Measurements from ENCODE around the gene ITPRIPL1. TPM values are rescaled to one million over a fixed set of nuclear protein-coding genes. Genes with fewer than 3 reads are reported as not detected.

ITPRIPL1 gene
- total and polyA plus RNA-seq, 2 of the 4 experiments (the other 2 are of a cell fraction) = 0.84 to 1.1 TPM

- WGBS, 2 experiments (ENCODE audit: extremely low coverage in 2 of 2, insufficient read length in 1 of 2) = no CpG with 5 or more reads among the region's 1 CpG
These were observed 34.7 kb downstream of the ITPRIPL1 start for GRCh38 chr2:96359866-96360265.

More at GRCh38 chr2:96359866-96360265, 34.7 kb downstream of the ITPRIPL1 start:
- Histone ChIP-seq H3K27me3 (ENCODE audit: control insufficient read depth, insufficient read depth, low read length) (no peaks in the 10 kb centered on the region), H4K91ac (ENCODE audit: insufficient read depth, low read depth, low read length) (no peak overlapping the region), H3K4ac (ENCODE audit: low read depth, low read length) (no peak overlapping the region), H3K36me3 (ENCODE audit: control insufficient read depth, insufficient read depth, low read length) (peaks cover 9% of the 10 kb centered on the region), H2BK5ac (ENCODE audit: low read depth, low read length, poor library complexity, severe bottlenecking) (no peak overlapping the region), H2AK5ac (ENCODE audit: low read depth, low read length) (no peak overlapping the region), H3K9ac (ENCODE audit: low read depth, low read length) (no peak overlapping the region), H3K14ac (replicated peaks; ENCODE audit: low read depth, low read length) (no peak overlapping the region), H3K9me1 (ENCODE audit: insufficient read depth, low read length) (no peaks in the 10 kb centered on the region), H2AFZ (replicated peaks; ENCODE audit: low read length, poor library complexity) (no peak overlapping the region), H4K8ac (ENCODE audit: low read depth in 2 of 2, low read length in 2 of 2) (no peak overlapping the region), H3K27ac (ENCODE audit: insufficient read depth, low read length) (no peak overlapping the region), H2AK9ac (replicated peaks; ENCODE audit: low read depth, low read length, poor library complexity) (no peak overlapping the region), H2BK20ac (ENCODE audit: low read depth, low read length) (no peak overlapping the region), H4K5ac (ENCODE audit: low read depth, low read length) (no peak overlapping the region), H3K9me3 (ENCODE audit: control insufficient read depth, insufficient read depth, low read length) (no peaks in the 10 kb centered on the region), H2BK15ac (ENCODE audit: low read depth, low read length) (no peak overlapping the region), H4K20me1 (ENCODE audit: insufficient read depth, low read length) (no peaks in the 10 kb centered on the region), H3K79me1 (ENCODE audit: low read depth in 1 of 2, low read length in 2 of 2) (no peaks in the 10 kb centered on the region), H3K23ac (ENCODE audit: low read depth, low read length) (no peak overlapping the region), H3K4me1 (ENCODE audit: control insufficient read depth, insufficient read depth, low read length) (no peaks in the 10 kb centered on the region), H3K18ac (ENCODE audit: low read depth, low read length) (no peak overlapping the region), H2BK120ac (ENCODE audit: low read depth, low read length) (no peak overlapping the region), H3K4me2 (ENCODE audit: low read depth, low read length) (no peak overlapping the region), H3K4me3 (ENCODE audit: insufficient read depth, low read depth, low read length) (no peak overlapping the region), H3K56ac (ENCODE audit: extremely low read depth, insufficient read depth, low read length) (no peak overlapping the region)
- ChIA-PET CTCF (no interaction called here), POLR2A (ENCODE audit: unreplicated experiment) (no interaction called here)
- TF ChIP-seq CHD1 (IDR thresholded peaks at IDR 0.05; ENCODE audit: low read depth, low read length) (no peak), MXI1 (IDR thresholded peaks at IDR 0.05; ENCODE audit: borderline replicate concordance, low read depth, low read length) (no peak), SMC3 (IDR thresholded peaks at IDR 0.05; ENCODE audit: low read depth, low read length) (no peak), BHLHE40 (IDR thresholded peaks at IDR 0.05; ENCODE audit: low read depth, low read length) (no peak), CEBPB (IDR thresholded peaks at IDR 0.05; ENCODE audit: low read depth, low read length) (no peak)
- dilution Hi-C loops (cut with HindIII; ENCODE audit: low sequenced_read_pairs, unreplicated experiment) (no loop called here), in situ Hi-C loops (cut with MboI; ENCODE audit: low sequenced_read_pairs) (no loop called here), intact Hi-C loops (cut with micrococcal nuclease) (no loop called here)
- no peak for ATAC-seq (ENCODE audit: low read depth)
- DNase-seq = no peak
- no TSS peak for BruUV-seq (replicated peaks)
